ENCODE data around the gene HSPB3.
A peak's percentile ranks its signal among the peaks of the same experiment; 100 is the strongest.
"Not testable (repeated sequence)": the region's sequence is repeated elsewhere in the genome, so short reads cannot be mapped to it uniquely, and the experiment has no call there.

The HSPB3 gene

GRCh38 chr5:54457094-54457862, 1.8 kb downstream of the HSPB3 start:
- DNase-seq, result peak; percentile 92

GRCh38 chr5:54458221-54458620, 2.7 kb downstream of the HSPB3 start:
- no peak for DNase-seq

- DNase-seq, result peak; percentile 68
Observed at GRCh38 chr5:54460181-54460919, 4.9 kb downstream of the HSPB3 start.

GRCh38 chr5:54462281-54462680, 6.8 kb downstream of the HSPB3 start:
- DNase-seq, result no peak

DNA sequence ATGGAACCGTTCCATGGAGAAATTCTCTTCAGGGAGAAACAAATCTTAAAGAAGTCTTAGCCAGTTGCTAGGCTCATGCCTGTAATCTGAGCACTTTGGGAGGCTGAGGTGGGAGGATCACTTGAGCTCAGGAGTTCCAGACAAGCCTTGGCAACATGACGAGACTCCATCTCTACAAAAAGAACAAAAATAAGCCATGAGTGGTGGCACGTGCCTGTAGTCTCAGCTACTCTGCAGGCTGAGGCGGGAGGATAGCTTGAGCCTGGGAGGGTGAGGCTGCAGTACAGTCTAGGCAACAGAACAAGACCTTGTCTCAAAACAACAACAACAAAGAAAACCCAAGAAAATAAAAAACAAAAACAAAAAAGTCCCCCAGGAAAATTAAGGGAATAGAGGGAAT, 8.2 kb downstream of the HSPB3 start:
- no peak for DNase-seq

- peak; percentile 8 for DNase-seq
Observed at GRCh38 chr5:54469622-54470021, 14.1 kb downstream of the HSPB3 start.

- DNase-seq, result peak; percentile 80
Observed at GRCh38 chr5:54470128-54470527, 14.6 kb downstream of the HSPB3 start.

GRCh38 chr5:54470677-54471076, 15.2 kb downstream of the HSPB3 start:
- DNase-seq, result peak; percentile 74

DNA sequence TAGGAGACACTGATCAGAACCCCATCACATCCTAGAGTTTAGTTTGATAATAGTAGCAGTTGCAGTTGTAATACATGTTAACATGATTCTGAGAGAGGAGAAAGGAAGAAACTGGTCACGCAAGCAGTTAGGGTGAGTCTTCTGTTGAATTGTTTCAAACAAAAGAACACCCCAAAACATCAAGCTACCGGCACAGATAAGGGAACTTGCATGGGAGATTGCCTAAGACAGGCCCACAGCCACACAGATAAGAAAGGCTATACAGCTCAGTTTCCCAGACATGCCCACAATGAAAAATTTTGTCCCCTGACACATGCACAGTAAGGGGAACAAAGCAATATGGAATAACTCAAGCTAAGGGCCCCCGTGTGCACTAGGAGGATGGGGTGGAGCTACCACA, 15.9 kb downstream of the HSPB3 start:
- no peak for DNase-seq

DNA sequence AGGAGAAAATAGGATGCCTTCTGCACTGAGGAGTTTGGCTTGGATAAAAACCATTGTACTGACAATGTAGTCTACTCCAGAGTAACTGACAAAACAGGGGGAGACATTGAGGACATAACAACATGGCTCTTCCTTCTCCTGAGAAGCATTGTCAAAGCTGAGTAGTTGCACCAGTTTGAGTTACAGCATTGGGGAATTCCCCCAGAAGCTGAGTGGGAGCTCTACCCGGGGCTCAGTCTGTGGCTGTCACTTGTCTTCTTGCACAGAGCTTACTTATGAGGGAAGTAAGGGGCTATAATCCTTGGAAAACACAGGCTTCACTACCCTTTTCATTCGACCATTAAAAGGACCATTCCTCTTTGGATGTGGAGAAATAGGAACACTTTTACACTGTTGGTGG, 21.2 kb downstream of the HSPB3 start:
- no peak for DNase-seq

GRCh38 chr5:54477941-54478478, 22.5 kb downstream of the HSPB3 start:
- no peak for DNase-seq

DNA sequence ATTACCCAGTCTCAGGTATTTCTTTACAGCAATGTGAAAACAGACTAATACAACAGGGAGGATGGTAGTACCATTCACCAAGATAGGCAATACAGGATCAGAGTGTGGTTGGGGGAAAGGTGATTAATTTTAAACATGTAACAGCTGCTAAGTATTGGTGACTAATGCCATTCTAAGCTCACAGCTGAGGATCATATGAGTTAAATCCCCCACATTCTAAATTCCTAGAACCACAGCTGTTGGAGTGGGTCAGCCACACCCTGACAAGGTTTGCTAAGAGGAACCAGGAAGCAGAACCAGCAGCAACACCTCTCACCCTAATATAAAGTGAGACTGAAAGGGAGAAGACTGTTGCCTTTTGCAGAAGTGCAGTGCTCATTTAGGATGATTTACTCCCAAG, 24.8 kb downstream of the HSPB3 start:
- DNase-seq, result peak; percentile 16

- DNase-seq, result peak; percentile 15
Observed at GRCh38 chr5:54484219-54484894, 28.9 kb downstream of the HSPB3 start.

DNA sequence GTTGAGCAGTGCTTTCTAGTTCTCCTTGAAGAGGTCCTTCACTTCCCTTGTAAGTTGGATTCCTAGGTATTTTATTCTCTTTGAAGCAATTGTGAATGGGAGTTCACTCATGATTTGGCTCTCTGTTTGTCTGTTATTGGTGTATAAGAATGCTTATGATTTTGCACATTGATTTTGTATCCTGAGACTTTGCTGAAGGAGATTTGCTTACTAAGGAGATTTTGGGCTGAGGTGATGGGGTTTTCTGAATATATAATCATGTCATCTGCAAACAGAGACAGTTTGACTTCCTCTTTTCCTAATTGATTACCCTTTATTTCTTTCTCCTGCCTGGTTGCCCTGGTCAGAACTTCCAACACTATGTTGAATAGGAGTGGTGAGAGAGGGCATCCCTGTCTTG, 30.2 kb downstream of the HSPB3 start:
- DNase-seq, result not testable (repeated sequence)

GRCh38 chr5:54489648-54489979, 34.1 kb downstream of the HSPB3 start:
- not testable (repeated sequence) for DNase-seq

DNA sequence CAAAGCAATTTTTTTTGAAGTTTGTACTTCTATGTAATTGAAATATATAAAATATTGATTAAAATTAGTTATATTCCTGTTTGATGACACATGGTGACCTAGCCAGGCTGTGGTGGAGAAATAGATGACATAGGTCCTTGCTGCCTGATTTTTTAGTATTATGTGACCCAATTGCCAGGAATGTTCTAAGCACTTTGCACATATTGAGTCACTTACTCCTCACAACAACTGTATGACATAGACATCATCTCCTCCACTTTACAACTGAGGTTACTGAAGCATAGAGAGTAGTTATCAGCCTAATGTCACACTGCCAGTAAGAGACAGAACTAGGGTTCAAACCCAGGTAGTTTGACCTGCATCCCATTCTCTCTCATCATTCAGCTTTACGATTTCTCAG, 35.8 kb downstream of the HSPB3 start:
- DNase-seq, result peak; percentile 7

DNA sequence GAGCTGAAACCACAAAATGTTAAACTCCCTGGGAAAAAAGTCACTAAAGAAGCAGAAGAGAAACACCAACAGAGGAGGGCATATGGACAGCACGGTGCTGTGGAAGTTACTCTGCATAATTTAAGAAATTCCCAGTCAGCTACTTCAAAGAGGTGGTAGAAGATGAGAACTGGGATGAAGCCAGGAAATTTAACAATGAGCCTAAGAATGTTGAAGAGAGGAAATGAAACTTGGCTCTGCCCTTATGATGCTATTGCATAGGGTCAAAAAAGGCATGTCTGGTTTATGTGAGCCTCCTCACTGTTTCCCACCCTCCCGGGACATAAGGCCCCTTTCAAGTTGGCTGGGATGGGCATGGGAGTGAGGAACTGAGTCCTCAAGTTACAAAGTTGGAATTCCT, 36.7 kb downstream of the HSPB3 start:
- DNase-seq, result peak; percentile 7

- no peak for DNase-seq
Observed at GRCh38 chr5:54495027-54495426, 39.5 kb downstream of the HSPB3 start.

Measured in fibroblast of skin of right biceps (primary cell).